Right cardiac atrium (tissue), 5 donors: ENCODE data around the gene SDF4. TPM values are rescaled to one million over a fixed set of nuclear protein-coding genes. Genes with fewer than 3 reads are reported as not detected.
"Not testable (repeated sequence)": the region's sequence is repeated elsewhere in the genome, so short reads cannot be mapped to it uniquely, and the experiment has no call there.

Experiments
- ATAC-seq, 2 donors: fragments of 200-7000 bp; cut with Tn5 transposase; one replicate each; pipeline versions ENCODE4 v1.8.0 to v1.9.1; 2020; ENCODE audit warnings: moderate library complexity in 2 of 2, mild to moderate bottlenecking in 1 of 2
- DNase-seq, 3 donors: peaks; one replicate each; pipeline ENCODE4 v3.0.0-alpha.2; 2020
- H3K27ac ChIP-seq: one replicate; pipeline ENCODE4 v1.5.1; 2013; ENCODE audit warnings: mild to moderate bottlenecking, low read length, control low read depth, moderate library complexity
- H3K27me3 ChIP-seq: one replicate; pipeline ENCODE4 v1.6.1; 2013; ENCODE audit not compliant: control insufficient read depth, insufficient read depth
- H3K4me1 ChIP-seq: one replicate; pipeline ENCODE4 v1.6.1; 2013; ENCODE audit warnings: low read length; ENCODE audit not compliant: control insufficient read depth, insufficient read depth
- H3K4me3 ChIP-seq: one replicate; pipeline ENCODE4 v1.5.1; 2013; ENCODE audit warnings: low read length, control low read depth
- H3K9me3 ChIP-seq: one replicate; pipeline ENCODE4 v1.6.1; 2013; ENCODE audit warnings: low read length; ENCODE audit not compliant: control insufficient read depth
- WGBS: extraction: QIAGEN DNeasy Blood & Tissue Kit; methylation state at CpG from one replicate; pipeline ENCODE4 v1.1.7; 2013; 5-methylcytosine and 5-hydroxymethylcytosine counted together
- intact Hi-C, 4 donors: fragments of 100-400 bp; cut with DNase I; formaldehyde crosslinking; loops; one replicate each; pipeline versions ENCODE4 v1.11.0 to v1.14.0; 2022 to 2023
- polyA plus RNA-seq: library from polyadenylated mRNA; stranded (reverse); fragments of 200-250 nt; gene quantifications from one replicate; pipeline ENCODE4 v1.2.3, GENCODE V29; 2013
- total RNA-seq, 4 donors: library from RNA; stranded (reverse); fragmentation: NEBNext Ultra II Directional; extraction: Animal tissue kit (Norgen Biotek cat#: 25700); gene quantifications; one replicate each; pipeline ENCODE4 v1.2.1, GENCODE V29; 2021
- donor health status: healthy with polysubstance abuse.
- donor health status: DM: no; HTN: yes; CAD: no.
- donor health status: DM: no; HTN: no; CAD: no.
- donor health status: DM: no; HTN: yes; CAD: no; lungs with severe emphysema.
- donor health status: DM: yes; HTN: yes; CAD: no.

SDF4 gene
- total and polyA plus RNA-seq, 5 donors = 156 to 215 (median 166) TPM

DNA sequence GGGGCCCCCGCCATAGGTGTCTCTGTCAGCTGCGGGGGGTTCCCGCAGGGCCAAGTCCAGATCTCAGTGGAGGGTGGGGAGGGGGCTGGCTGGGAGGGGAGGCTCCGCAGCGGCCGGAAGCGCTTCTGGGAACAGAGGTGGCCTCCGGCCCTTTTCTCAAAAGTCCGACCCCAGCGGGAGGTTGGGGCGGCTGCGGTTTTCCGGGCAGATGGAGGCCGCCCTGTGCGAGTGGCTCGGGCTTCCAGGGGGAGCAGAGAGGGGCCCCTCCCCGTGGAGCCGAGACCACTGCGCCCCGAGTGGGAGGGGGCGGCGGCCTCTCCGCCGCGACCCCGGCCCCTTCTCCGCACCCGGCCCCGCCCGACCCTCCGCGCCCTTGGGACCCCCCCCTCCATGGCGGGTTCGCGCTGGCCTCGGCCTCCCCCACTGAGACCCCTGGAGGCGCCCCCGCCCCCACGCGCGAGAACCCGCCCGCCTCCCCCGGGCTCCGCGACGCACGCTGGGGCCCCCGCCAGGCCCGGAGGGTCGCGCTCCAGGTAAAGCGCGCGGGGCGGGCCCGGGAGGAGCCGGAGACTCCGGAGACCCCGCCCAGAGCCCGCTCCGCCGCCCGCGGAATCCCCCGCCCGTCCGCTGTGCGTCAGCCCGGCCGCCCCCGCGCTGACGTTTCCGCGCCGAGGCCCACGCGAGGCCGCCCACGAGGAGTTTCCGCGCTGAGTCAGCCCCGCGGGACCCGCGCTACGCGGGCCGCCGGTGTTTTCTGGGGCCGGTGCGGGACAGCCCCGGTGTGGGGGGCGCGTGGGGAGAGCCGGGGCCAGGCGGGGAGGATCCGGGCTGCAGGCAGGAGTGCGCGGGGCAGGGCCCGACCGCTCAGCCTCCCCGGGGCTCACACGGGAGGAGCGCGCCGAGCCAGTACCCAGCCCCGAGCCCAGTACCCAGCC lies 30.7 kb downstream of the SDF4 start:
- intact Hi-C loops = no loop called here
- Histone ChIP-seq H3K27me3 (no peaks in the 10 kb centered on the region), H3K4me3 (peak overlapping the region; percentile 54), H3K4me1 (no peaks in the 10 kb centered on the region), H3K27ac (no peak overlapping the region), H3K9me3 (no peaks in the 10 kb centered on the region)
- ATAC-seq (peak; percentile 30 to 58), DNase-seq (peak; percentile 61 to 82 (median 80))
- 1% methylated on average over 109 of the region's 109 CpGs for WGBS

DNA sequence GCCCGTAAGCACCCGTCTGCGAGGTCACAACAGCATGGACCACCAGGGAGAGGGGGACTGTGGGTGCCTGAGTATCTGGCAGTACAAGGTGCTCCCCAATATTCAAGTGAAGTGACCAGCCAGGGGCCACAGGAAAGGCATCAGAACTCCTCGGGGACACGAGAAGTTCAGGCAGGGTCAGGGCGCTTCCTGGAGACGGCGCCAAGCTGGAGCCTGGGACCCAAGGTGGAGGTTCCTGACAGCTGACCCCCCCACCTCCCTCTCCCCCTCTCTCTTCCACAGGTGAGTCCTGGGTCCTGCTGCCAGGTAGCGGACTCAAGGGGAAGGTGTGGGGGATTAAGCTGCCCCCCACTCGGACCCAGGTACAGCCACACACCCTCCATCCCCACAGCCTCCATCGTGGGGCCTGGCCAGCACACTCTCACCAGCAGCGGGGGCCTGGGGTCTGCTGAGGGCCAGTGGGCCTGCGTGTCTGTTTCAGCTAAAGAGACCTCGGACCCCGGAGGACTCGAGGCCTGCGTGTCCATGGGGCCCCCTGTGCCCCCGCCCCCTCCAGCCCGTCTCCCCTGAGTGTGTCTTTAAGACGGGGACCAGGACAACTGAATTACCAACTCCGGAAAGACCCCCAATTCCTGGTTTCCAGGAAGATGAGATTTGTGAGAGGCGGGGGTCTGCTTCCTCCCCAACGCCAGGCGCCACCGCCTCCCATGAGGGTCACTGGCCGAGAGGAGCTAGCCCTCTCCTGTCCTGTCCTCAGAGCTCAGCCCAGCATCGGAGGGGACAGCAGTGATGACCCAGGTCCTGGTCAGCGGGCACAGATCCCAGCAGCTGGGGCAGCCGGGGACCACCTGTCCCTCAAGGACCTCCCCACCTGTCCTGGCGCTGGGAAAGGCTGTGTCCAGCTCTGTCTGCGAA lies 31.6 kb downstream of the SDF4 start:
- ATAC-seq (no peak), DNase-seq (peak; percentile 13 to 41 (median 20))
- 72% methylated on average over 31 of the region's 31 CpGs for WGBS
- Histone ChIP-seq H3K4me1 (no peaks in the 10 kb centered on the region), H3K27me3 (no peaks in the 10 kb centered on the region), H3K27ac (no peak overlapping the region), H3K9me3 (no peaks in the 10 kb centered on the region), H3K4me3 (peak overlapping the region; percentile 54)
- intact Hi-C loops = no loop called here

DNA sequence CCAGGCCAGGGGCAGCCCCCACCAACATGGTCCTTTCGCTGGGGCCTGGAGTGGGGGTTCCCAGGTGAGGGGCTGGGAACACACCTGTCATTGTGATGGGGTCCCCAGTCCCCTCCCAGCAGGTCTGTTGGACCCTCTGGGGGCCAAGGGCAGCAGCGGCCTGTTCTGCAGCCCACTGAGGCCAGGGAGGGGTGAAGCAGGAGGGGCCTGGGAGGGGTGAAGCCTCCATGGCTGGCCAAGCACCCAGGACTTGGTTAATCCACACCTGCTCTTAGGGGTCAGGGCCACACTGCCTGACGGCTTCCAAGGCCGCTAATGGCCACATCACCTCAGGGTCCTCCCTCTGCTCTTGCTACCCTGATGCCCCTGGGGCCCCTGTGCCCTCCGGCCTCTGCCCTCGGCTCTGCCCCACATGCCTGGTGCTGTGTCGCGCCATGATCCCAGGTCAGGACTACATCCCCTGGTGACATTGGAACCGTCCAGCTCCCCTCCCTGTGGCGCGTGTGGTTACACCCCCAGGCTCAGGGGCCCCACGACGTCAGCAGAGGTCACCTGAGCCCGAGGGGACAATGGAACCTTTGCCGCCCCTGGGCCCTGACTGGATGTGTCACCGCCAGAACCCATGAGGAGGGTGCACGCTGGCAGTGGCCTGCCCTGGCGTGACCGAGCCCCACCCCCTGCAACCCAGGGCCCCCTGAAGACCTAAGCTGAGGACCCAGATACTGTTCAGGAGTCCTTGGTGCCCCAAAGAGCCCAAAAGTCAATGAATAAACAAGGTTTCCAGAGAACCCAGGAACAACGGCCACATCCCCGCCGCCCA lies 32.5 kb downstream of the SDF4 start:
- DNase-seq (peak in 2 of 3 donors; percentile 30 to 46), ATAC-seq (peak in 1 of 2 donors; percentile 5)
- 86% methylated on average over 22 of the region's 22 CpGs for WGBS
- no peak overlapping the region for H3K4me3 ChIP-seq
- intact Hi-C loops = no loop called here
- no peaks in the 10 kb centered on the region for H3K4me1 ChIP-seq
- no peaks in the 10 kb centered on the region for H3K27me3 ChIP-seq
- no peaks in the 10 kb centered on the region for H3K9me3 ChIP-seq
- no peak overlapping the region for H3K27ac ChIP-seq

DNA sequence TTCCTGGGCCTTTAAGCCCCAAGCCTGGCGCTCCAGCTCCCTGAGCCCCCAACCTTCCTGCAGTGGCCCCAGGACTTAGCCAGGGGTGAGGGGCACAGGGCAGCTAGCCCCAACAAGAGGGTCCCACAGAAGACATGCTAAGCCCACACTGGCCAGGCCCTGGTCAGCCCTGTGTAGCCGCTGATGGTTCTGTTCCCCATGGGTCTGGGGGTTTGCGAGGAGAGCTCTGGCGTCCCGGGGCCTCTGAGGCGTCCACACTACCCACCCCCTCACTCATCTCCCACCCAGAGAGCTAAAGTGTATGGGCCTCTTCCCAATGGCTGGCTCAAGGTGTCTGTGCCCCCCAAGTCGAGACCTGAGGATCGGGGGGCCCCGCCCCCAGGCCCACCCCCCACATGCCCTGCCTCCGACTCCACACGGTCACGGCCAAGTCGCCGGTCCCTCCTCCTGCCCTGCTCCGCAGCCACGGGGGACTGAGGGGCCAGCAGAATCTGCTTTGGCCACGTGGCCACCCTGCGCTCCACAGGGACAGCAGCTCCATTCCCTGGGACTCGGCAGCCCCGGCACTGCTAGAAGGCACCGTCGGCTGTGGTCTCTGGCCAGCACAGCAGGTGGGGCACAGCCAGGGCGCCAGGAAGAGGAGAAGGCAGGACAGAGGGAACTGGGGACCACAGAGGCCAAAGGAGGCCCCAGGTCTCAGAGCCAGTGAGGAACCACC lies 33.2 kb downstream of the SDF4 start:
- DNase-seq = peak in 2 of 3 donors; percentile 37 to 51
- H3K27ac ChIP-seq = no peak overlapping the region
- no peaks in the 10 kb centered on the region for H3K4me1 ChIP-seq
- 67% methylated on average over 23 of the region's 23 CpGs for WGBS
- no peaks in the 10 kb centered on the region for H3K9me3 ChIP-seq
- H3K4me3 ChIP-seq = no peak overlapping the region
- no peaks in the 10 kb centered on the region for H3K27me3 ChIP-seq
- intact Hi-C loops = no loop called here
- no peak for ATAC-seq

DNA sequence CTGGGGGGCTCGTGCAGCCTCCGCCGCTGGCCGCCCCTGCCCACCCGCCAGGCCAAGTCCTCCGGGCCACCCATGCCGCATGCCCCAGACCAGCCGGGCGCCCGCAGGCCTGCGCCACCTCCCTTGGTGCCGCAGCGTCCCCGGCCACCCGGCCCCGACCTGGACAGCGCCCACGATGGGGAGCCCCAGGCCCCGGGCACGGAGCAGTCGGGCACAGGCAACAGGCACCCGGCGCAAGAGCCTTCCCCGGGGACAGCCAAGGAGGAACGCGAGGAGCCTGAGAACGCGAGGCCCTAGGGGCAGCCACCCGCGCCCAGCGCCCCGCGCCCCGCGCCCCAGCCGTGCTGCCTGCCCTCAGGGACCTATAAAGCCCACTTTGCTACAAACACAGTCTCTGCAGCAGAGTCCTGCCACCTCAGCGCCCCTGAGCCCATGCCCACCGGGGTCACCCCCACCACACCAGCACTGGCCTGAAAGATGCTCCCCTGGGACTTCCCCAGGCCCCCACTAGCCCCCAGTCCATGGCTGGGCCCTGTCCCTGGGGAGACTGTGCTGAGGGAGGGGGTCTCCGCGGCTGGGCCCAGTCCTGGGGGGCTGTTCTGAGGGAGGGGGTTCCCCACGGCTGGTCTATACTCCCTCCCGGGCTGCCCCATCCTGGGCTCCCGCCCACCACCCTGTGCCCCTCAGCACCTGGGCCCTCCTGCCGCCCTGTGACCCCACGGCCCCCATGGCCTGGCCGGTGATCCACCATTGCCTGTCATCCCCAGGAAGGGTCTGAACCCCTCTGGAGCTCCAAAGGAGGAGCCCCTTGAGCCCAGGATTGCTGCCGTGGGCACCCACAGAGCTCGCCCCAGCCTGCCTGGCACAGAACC lies 34.0 kb downstream of the SDF4 start:
- ATAC-seq (peak in 1 of 2 donors; percentile 15), DNase-seq (peak in 2 of 3 donors; percentile 32 to 59)
- intact Hi-C loops = no loop called here
- Histone ChIP-seq H3K9me3 (no peaks in the 10 kb centered on the region), H3K27ac (no peak overlapping the region), H3K4me3 (no peak overlapping the region), H3K4me1 (no peaks in the 10 kb centered on the region), H3K27me3 (no peaks in the 10 kb centered on the region)
- WGBS = 93% methylated on average over 48 of the region's 48 CpGs

DNA sequence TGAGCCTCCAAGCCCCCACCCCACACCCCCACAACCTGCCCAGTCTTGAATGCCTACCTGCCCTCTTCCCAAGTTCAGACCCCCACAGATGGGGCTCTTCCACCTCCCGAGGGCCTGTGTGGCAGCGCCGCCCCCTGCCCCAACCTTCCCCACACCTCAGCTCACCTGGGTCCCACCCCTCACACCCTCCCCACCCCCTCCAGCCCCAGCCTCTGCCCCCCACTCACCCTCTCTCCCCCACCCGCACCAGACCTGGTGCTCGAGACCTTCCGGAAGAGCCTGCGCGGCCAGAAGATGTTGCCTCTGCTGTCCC lies 34.7 kb downstream of the SDF4 start:
- H3K4me1 ChIP-seq = no peaks in the 10 kb centered on the region
- ATAC-seq = no peak
- DNase-seq = peak in 1 of 3 donors; percentile 23
- no peak overlapping the region for H3K4me3 ChIP-seq
- intact Hi-C loops = no loop called here
- no peak overlapping the region for H3K27ac ChIP-seq
- H3K9me3 ChIP-seq = no peaks in the 10 kb centered on the region
- 89% methylated on average over 8 of the region's 8 CpGs for WGBS
- H3K27me3 ChIP-seq = no peaks in the 10 kb centered on the region

DNA sequence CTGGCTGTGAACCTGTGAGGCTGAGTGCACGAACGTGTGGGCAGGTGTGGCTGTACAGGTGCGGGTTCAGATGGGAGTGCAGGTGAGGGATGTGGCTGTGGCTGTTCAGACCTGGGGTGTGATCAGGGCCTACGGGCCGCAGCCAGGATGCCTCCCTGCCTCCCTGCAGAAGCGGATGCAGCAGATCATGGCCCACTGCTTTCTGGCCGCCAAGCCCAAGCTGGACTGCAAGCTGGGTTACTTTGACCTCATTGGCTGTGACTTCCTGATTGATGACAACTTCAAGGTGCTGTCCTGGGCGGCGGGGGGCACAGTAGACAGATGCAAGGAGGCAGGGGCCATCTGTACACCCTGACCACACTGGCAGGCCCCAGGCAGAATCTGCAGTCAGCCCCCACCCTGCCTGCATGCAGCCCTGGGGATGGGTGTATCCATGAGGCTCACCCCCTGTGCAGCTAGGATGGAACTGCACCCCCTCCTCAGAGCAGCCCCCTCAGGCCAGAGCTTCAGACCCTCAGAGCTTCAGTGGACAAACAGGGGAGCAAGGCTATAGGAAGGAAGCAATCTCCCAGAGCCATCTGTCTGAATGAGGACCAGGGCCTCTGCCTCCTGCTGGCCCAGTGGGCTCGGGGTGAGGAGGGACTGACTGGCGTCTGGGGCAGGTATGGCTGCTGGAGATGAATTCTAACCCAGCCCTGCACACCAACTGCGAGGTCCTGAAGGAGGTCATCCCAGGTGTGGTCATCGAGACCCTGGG lies 35.2 kb downstream of the SDF4 start:
- Histone ChIP-seq H3K9me3 (no peaks in the 10 kb centered on the region), H3K4me3 (no peak overlapping the region), H3K4me1 (no peaks in the 10 kb centered on the region), H3K27ac (no peak overlapping the region), H3K27me3 (no peaks in the 10 kb centered on the region)
- 78% methylated on average over 13 of the region's 13 CpGs for WGBS
- ATAC-seq = no peak
- DNase-seq = peak in 2 of 3 donors; percentile 32 to 37
- intact Hi-C loops = no loop called here

DNA sequence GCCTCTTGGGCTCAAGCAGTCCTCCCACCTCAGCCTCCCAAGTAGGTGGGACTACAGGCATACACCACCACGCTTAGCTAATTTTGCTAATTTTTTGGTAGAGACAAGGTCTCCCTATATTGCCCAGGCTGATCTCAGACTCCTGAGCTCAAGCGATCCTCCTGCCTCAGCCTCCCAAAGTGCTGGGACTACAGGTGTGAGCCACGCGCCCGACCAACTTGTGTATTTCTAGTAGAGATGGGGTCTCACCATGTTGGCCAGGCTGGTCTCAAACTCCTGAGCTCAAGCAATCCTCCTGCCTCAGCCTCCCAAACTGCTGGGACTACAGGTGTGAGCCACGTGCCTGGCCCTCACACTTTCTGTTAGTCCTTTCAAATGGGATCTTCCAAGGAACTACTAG lies 36.1 kb downstream of the SDF4 start:
- 81% methylated on average over 6 of the region's 6 CpGs for WGBS
- intact Hi-C loops, DNase-seq, H3K27me3 ChIP-seq, H3K27ac ChIP-seq, ATAC-seq, H3K4me1 ChIP-seq, H3K9me3 ChIP-seq, H3K4me3 ChIP-seq: not testable (repeated sequence)

DNA sequence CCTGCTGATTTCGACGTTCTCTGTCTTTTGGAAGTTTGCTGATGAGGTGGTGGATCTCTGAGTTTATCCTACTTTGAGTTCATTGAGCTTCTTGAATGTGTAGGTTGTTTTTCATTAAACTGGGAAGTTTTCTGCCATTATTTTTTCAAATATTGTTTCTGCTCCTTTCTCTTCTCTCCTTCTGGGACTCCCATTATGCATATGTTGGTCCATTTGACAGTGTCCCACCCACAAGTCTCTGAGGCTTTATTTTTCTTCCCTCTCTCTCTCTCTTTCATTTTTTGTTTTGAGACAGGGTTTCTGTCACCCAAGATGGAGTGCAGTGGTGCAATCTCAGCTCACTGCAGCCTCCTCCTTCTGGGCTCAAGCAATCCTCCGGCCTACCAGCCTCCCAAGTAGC lies 37.1 kb downstream of the SDF4 start:
- ATAC-seq = no peak
- no peak overlapping the region for H3K4me3 ChIP-seq
- no peak overlapping the region for H3K27ac ChIP-seq
- no peaks in the 10 kb centered on the region for H3K4me1 ChIP-seq
- H3K9me3 ChIP-seq = no peaks in the 10 kb centered on the region
- H3K27me3 ChIP-seq = no peaks in the 10 kb centered on the region
- no peak for DNase-seq
- WGBS = 91% methylated on average over 3 of the region's 3 CpGs
- intact Hi-C loops = no loop called here
